Measurements from ENCODE around the gene KNTC1.

DNA sequence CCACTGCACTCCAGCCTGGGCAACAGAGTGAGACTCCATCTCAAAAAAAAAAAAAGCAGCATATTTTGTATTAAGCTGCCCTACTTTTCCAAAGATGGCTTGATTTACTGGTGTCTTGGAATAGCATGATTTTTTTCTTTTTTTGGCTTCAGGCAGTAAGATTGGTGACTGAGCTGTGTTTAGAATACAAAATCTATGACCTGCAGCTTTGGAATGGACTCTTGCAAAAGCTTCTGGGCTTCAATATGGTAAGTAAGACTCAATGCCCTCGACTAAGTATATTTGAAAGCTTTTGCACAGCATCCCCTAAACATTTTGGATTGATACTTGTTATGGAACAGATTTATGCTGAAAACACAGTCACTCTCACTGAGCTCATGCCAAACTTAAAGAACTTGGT is 87.8 kb downstream of the KNTC1 start:
- TF ChIP-seq POLR2A (IDR thresholded peaks at IDR 0.05; ENCODE audit: low read length): no peak
- no peak for TF ChIP-seq GATA1 (IDR thresholded peaks at IDR 0.05; ENCODE audit: low read depth, low read length)
